Activated naive CD4-positive, alpha-beta T cell treated with anti-CD3 and anti-CD28 coated beads, Interleukin-2, amount 50 U/mL, for 16 hours (primary cell): Measurements from ENCODE around the gene CNGA1.
A peak's percentile ranks its signal among the peaks of the same experiment; 100 is the strongest.

ENCODE experiments used
- DNase-seq: peaks from one replicate; pipeline ENCODE4 v3.0.0-alpha.2; 2020

Gene CNGA1

GRCh38 chr4:48016141-48017107 lies at the start of gene CNGA1, which contains the start of gene NIPAL1:
Gene CNGA1, minus strand, starts transcription at chr4:48016681. Its CDS starts 63,992 bp downstream, at chr4:47952689.
Gene NIPAL1, plus strand, starts transcription at chr4:48016772. Its CDS starts 68 bp downstream, at chr4:48016840.
- DNase-seq, result peak; percentile 83

GRCh38 chr4:48065587-48066052 lies 49.1 kb upstream of the CNGA1 start:
- DNase-seq, result no peak

- DNase-seq, result no peak
Observed at GRCh38 chr4:48064349-48064748, 47.9 kb upstream of the CNGA1 start.

GRCh38 chr4:48058617-48059530 lies 42.4 kb upstream of the CNGA1 start:
- no peak for DNase-seq

GRCh38 chr4:48051078-48051477 lies 34.6 kb upstream of the CNGA1 start:
- DNase-seq, result no peak

GRCh38 chr4:48049483-48049882 lies 33.0 kb upstream of the CNGA1 start:
- no peak for DNase-seq

GRCh38 chr4:48047896-48048295 lies 31.4 kb upstream of the CNGA1 start:
- DNase-seq, result no peak

GRCh38 chr4:48047421-48047844 lies 31.0 kb upstream of the CNGA1 start:
- peak; percentile 66 for DNase-seq

GRCh38 chr4:48046059-48046458 lies 29.6 kb upstream of the CNGA1 start:
- DNase-seq, result no peak

- DNase-seq, result no peak
Observed at GRCh38 chr4:48044298-48044697, 27.8 kb upstream of the CNGA1 start.

- DNase-seq, result no peak
Observed at GRCh38 chr4:48043504-48043903, 27.0 kb upstream of the CNGA1 start.

- no peak for DNase-seq
Observed at GRCh38 chr4:48042979-48043461, 26.5 kb upstream of the CNGA1 start.

GRCh38 chr4:48041535-48042137 lies 25.2 kb upstream of the CNGA1 start:
- peak; percentile 41 for DNase-seq

- DNase-seq, result no peak
Observed at GRCh38 chr4:48039561-48039960, 23.1 kb upstream of the CNGA1 start.

GRCh38 chr4:48038666-48039065 lies 22.2 kb upstream of the CNGA1 start:
- no peak for DNase-seq

GRCh38 chr4:48037117-48037462 lies 20.6 kb upstream of the CNGA1 start:
- DNase-seq, result no peak

GRCh38 chr4:48035952-48036351 lies 19.5 kb upstream of the CNGA1 start:
- DNase-seq, result no peak

GRCh38 chr4:48033825-48034413 lies 17.4 kb upstream of the CNGA1 start:
- peak; percentile 71 for DNase-seq

GRCh38 chr4:48033412-48033811 lies 16.9 kb upstream of the CNGA1 start:
- no peak for DNase-seq

GRCh38 chr4:48032721-48033120 lies 16.2 kb upstream of the CNGA1 start:
- DNase-seq, result no peak

- DNase-seq, result no peak
Observed at GRCh38 chr4:48031802-48032525, 15.5 kb upstream of the CNGA1 start.

GRCh38 chr4:48030470-48030869 lies 14.0 kb upstream of the CNGA1 start:
- DNase-seq, result no peak
